Neutrophil (primary cell): ENCODE measurements around the gene ZNF514.

Source experiments
- H3K27ac ChIP-seq: fragments of 200-600 bp; sonication (generic); 2 replicates; pipeline ENCODE4 v1.5.1; 2016; ENCODE audit warnings: mild to moderate bottlenecking, moderate library complexity
- H3K27me3 ChIP-seq: fragments of 200-600 bp; sonication (generic); 2 replicates; pipeline ENCODE4 v1.6.0; 2016; ENCODE audit warnings: mild to moderate bottlenecking
- H3K36me3 ChIP-seq: fragments of 200-600 bp; sonication (generic); 2 replicates; pipeline ENCODE4 v1.5.1; 2017
- H3K4me1 ChIP-seq, 2 experiments: fragments of 200-600 bp in 1 of 2; sonication (generic) in 1 of 2; 1 replicate in 1 of 2; 2 replicates in 1 of 2; pipeline versions ENCODE4 v1.5.1 to v1.6.1; 2013 to 2016; ENCODE audit warnings: low read depth in 1 of 2, low read length in 1 of 2, mild to moderate bottlenecking in 1 of 2, moderate library complexity in 1 of 2; ENCODE audit not compliant: control insufficient read depth in 1 of 2, insufficient read depth in 1 of 2
- H3K4me3 ChIP-seq, 2 experiments: fragments of 200-600 bp in 1 of 2; sonication (generic) in 1 of 2; 1 replicate in 1 of 2; 2 replicates in 1 of 2; pipeline ENCODE4 v1.5.1; 2013 to 2016; ENCODE audit warnings: low read depth in 1 of 2, low read length in 1 of 2, mild to moderate bottlenecking in 1 of 2, moderate library complexity in 1 of 2
- H3K9me3 ChIP-seq: fragments of 200-600 bp; sonication (generic); 2 replicates; pipeline ENCODE4 v1.5.1; 2016
- TF ChIP-seq, protein P1 (sequence below): fragments of 200-600 bp; sonication (generic); IDR thresholded peaks from 2 replicates; pipeline ENCODE4 v1.5.1; 2016; ENCODE audit warnings: antibody characterized with exemption

The ZNF514 gene

DNA sequence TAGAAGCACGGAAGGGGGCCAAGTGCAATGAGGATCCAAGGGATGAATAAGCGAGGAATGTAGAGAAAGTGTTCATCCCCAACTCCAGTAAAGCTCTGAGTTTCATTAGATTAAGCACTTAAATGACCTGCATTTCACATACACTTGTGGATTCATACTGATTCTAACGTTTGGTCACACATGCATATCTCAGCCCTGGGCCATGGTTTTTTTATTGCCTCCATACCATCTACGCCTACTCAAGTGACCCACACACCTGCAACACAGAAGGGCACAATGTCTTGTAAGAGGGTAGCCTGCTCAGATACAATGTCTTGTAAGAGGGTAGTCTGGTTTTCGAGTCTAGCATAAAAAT is 37.5 kb downstream of the ZNF514 start:
- H3K27me3 ChIP-seq, result no peaks in the 10 kb centered on the region
- TF ChIP-seq, protein P1, sequence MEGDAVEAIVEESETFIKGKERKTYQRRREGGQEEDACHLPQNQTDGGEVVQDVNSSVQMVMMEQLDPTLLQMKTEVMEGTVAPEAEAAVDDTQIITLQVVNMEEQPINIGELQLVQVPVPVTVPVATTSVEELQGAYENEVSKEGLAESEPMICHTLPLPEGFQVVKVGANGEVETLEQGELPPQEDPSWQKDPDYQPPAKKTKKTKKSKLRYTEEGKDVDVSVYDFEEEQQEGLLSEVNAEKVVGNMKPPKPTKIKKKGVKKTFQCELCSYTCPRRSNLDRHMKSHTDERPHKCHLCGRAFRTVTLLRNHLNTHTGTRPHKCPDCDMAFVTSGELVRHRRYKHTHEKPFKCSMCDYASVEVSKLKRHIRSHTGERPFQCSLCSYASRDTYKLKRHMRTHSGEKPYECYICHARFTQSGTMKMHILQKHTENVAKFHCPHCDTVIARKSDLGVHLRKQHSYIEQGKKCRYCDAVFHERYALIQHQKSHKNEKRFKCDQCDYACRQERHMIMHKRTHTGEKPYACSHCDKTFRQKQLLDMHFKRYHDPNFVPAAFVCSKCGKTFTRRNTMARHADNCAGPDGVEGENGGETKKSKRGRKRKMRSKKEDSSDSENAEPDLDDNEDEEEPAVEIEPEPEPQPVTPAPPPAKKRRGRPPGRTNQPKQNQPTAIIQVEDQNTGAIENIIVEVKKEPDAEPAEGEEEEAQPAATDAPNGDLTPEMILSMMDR, result no peak
- H3K9me3 ChIP-seq, result no peaks in the 10 kb centered on the region
- peak overlapping the region; percentile 93 for H3K27ac ChIP-seq
- peak overlapping the region; percentile 82 for H3K4me3 ChIP-seq
- H3K4me1 ChIP-seq, result peaks cover 8 to 13% of the 10 kb centered on the region in 2 experiments
- no peaks in the 10 kb centered on the region for H3K36me3 ChIP-seq

DNA sequence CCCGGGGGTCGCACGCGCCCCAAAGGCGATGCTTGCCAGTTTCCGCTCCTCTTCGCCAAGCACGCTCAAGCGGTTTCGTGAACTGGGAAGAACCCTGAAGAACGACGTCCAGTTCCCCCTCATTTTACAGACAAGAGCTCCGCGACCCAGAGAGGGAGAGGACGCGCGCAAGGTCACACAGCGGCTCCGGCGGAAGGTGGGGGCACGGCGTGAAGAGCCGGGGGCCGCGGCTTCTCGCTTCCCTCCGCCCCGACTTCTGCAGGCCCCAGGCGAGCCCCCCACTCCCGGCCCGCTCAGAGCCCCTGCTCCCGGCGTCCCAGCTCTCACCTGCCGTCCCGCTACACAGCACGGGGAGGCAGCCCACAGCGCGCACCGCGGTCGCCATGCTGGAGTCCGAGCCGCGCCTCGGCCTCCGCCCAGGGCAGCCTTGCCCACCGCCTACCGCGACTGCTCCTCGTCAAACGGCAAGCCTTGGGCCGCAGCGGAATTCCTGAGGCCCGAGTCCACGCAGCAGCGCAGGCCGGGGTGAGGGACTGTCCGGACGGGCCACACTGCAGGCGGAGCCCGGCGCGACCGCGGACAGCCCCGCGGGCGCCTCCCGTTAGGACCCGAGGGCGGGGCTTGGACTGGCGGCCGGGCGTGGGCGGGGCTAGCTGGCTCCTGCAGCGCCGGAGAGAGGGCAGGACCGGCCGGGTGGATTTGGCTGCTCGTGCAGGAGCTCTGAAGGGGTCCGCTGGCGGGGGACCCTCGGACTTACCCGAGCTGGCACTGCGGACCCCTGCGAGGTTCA is 38.0 kb downstream of the ZNF514 start, which contains the start of gene MRPS5:
TSS of gene MRPS5 (minus strand) at position 402 of the 790 bp plus-strand sequence. CDS start at position 385, 17 bp downstream.
- TF ChIP-seq, protein P1, result no peak
- Histone ChIP-seq H3K9me3 (no peaks in the 10 kb centered on the region), H3K27me3 (no peaks in the 10 kb centered on the region), H3K36me3 (no peaks in the 10 kb centered on the region), H3K4me1 (peaks cover 8 to 13% of the 10 kb centered on the region in 2 experiments), H3K4me3 (peak within 1 kb of the TSS; percentile 82), H3K27ac (peak within 1 kb of the TSS; percentile 93)

DNA sequence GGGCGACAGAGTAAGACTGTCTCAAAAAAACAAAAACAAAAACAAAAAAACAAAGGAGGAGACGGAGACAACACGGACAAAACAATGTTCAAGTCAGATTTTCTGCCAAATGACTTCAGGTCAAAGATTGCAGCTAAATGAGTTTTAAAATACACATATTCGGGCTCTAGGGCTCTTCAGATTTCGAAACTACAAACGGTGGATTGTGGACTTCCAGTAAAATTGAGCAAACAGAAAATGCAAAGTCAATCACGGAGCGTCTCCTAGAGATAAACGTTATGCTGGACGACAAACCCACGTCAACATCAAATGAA is 38.6 kb downstream of the ZNF514 start:
- Histone ChIP-seq H3K27ac (peak overlapping the region; percentile 93), H3K36me3 (no peaks in the 10 kb centered on the region), H3K4me1 (peaks cover 8 to 13% of the 10 kb centered on the region in 2 experiments), H3K9me3 (no peaks in the 10 kb centered on the region), H3K27me3 (no peaks in the 10 kb centered on the region), H3K4me3 (peak overlapping the region; percentile 82)
- TF ChIP-seq, protein P1, result no peak

DNA sequence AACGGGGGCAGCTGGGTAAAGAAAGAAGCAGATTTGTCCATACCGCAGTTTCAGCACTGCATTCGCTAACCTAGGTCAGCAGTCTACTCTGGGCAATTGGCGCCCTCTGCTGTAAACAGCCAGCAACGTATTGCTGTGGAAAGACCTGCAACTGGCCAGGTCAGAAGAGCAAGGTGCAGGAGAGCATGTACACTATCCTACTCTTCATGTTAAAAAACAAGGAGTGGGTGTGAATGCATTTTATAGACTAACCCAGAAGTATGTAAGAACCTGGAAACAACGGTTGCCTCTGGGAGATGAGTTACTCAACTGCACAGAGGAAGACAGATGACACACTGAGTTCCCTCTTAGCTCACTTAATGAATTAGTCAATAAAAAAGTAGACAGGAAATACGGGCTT is 44.2 kb downstream of the ZNF514 start:
- Histone ChIP-seq H3K4me3 (no peak overlapping the region), H3K27me3 (no peaks in the 10 kb centered on the region), H3K36me3 (peaks cover 7% of the 10 kb centered on the region), H3K9me3 (no peaks in the 10 kb centered on the region), H3K27ac (peak overlapping the region; percentile 8), H3K4me1 (peaks cover 14 to 15% of the 10 kb centered on the region in 2 experiments)
- TF ChIP-seq, protein P1, result peak; percentile 64

GRCh38 chr2:95113464-95113863 is 46.2 kb downstream of the ZNF514 start:
- peaks cover 20% of the 10 kb centered on the region for H3K36me3 ChIP-seq
- H3K4me3 ChIP-seq, result no peak overlapping the region
- no peaks in the 10 kb centered on the region for H3K27me3 ChIP-seq
- TF ChIP-seq, protein P1, result no peak
- H3K9me3 ChIP-seq, result no peaks in the 10 kb centered on the region
- H3K27ac ChIP-seq, result no peak overlapping the region
- H3K4me1 ChIP-seq, result peaks cover 14 to 15% of the 10 kb centered on the region in 2 experiments
